RWPE2 (cell line): ENCODE data around the gene FBN3.
"Not testable (repeated sequence)": the region's sequence is repeated elsewhere in the genome, so short reads cannot be mapped to it uniquely, and the experiment has no call there.

Source experiments
- ATAC-seq: fragments of 200-7000 bp; cut with Tn5 transposase; 3 replicates; pipeline ENCODE4 v1.9.1; 2021; ENCODE audit warnings: low read depth
- DNase-seq: peaks from one replicate; pipeline ENCODE4 v3.0.0-alpha.2; 2020; ENCODE audit warnings: low spot score
- H3K27ac ChIP-seq: fragments of 450-650 bp; 2 replicates; pipeline ENCODE4 v1.5.1; 2017; ENCODE audit warnings: mild to moderate bottlenecking; ENCODE audit not compliant: poor library complexity, severe bottlenecking
- H3K27me3 ChIP-seq: fragments of 250-450 bp; sonication (Bioruptor Pico); 2 replicates; pipeline ENCODE4 v1.5.1; 2021; ENCODE audit warnings: mild to moderate bottlenecking, moderate library complexity; ENCODE audit not compliant: insufficient read depth, poor library complexity, severe bottlenecking
- H3K36me3 ChIP-seq: fragments of 250-450 bp; sonication (Bioruptor Pico); 2 replicates; pipeline ENCODE4 v1.5.1; 2020; ENCODE audit warnings: low read depth, mild to moderate bottlenecking, moderate library complexity
- H3K4me1 ChIP-seq: fragments of 250-450 bp; sonication (Bioruptor Pico); 2 replicates; pipeline ENCODE4 v1.5.1; 2021; ENCODE audit warnings: mild to moderate bottlenecking, moderate library complexity; ENCODE audit not compliant: insufficient read depth, poor library complexity, severe bottlenecking
- H3K4me3 ChIP-seq: fragments of 250-450 bp; sonication (Bioruptor Pico); 2 replicates; pipeline ENCODE4 v1.5.1; 2021; ENCODE audit warnings: mild to moderate bottlenecking, moderate library complexity; ENCODE audit not compliant: severe bottlenecking
- H3K9me3 ChIP-seq: fragments of 250-450 bp; sonication (Bioruptor Pico); 2 replicates; pipeline ENCODE4 v1.5.1; 2021; ENCODE audit warnings: mild to moderate bottlenecking, moderate library complexity; ENCODE audit not compliant: severe bottlenecking
- CTCF ChIP-seq: fragments of 450-650 bp; IDR thresholded peaks from one replicate; pipeline ENCODE4 v1.5.1; 2017; ENCODE audit warnings: mild to moderate bottlenecking, moderate library complexity; ENCODE audit not compliant: poor library complexity, severe bottlenecking

FBN3 gene

GRCh38 chr19:8034178-8034525, 115.2 kb downstream of the FBN3 start:
- H3K27ac ChIP-seq, result no peak overlapping the region
- H3K4me3 ChIP-seq, result no peak overlapping the region
- H3K27me3 ChIP-seq, result no peaks in the 10 kb centered on the region
- H3K4me1 ChIP-seq, result no peaks in the 10 kb centered on the region
- no peak for TF ChIP-seq CTCF
- H3K9me3 ChIP-seq, result no peaks in the 10 kb centered on the region
- H3K36me3 ChIP-seq, result no peaks in the 10 kb centered on the region
- ATAC-seq (no peak), DNase-seq (no peak)

DNA sequence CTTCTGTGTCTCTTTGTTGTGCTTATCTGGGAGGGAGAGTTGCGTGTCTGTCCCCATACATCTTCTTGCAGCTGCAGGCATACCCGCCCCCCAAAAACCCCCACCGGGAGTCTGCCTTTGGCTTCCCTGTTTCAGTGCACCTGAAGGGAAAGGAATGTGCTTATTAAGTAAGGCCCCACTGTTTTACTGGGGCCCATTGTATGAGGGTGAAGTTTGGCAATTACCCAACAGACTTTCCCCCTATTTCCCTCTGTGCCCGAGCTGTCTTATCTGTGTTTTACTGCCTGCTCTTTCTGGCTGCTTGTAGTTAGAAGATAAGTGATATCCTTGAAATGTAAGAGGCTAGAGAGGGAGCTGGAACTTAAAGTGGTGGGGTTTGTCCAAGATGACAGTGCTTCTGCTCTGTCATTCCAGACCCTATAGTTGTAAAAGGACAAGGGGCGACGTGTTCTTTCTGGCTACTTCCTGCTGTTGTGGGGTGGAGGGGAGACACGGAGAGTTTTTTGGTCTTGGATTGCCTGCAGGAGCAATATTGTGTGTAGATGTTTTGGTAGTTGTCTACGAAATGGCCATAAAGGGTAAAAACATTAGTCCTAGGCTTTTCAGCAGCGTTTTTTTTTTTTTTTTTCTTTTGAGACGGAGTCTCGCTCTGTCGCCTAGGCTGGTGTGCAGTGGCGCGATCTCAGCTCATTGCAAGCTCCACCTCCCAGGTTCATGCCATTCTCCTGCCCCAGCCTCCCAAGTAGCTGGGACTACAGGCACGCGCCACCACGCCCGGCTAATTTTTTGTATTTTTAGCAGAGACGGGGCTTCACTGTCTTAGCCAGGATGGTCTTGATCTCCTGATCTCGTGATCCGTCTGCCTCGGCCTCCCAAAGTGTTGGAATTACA, 115.9 kb downstream of the FBN3 start:
- H3K9me3 ChIP-seq, H3K4me3 ChIP-seq, H3K27me3 ChIP-seq, H3K27ac ChIP-seq, H3K36me3 ChIP-seq, ATAC-seq, DNase-seq, H3K4me1 ChIP-seq: not testable (repeated sequence)

- no peak overlapping the region for H3K4me3 ChIP-seq
- no peak overlapping the region for H3K27ac ChIP-seq
- no peaks in the 10 kb centered on the region for H3K27me3 ChIP-seq
- H3K4me1 ChIP-seq, result no peaks in the 10 kb centered on the region
- ATAC-seq (no peak), DNase-seq (no peak)
- H3K9me3 ChIP-seq, result no peaks in the 10 kb centered on the region
- H3K36me3 ChIP-seq, result no peaks in the 10 kb centered on the region
- no peak for TF ChIP-seq CTCF
These were observed 118.4 kb downstream of the FBN3 start for GRCh38 chr19:8030960-8031359.

- no peaks in the 10 kb centered on the region for H3K27me3 ChIP-seq
- no peak overlapping the region for H3K4me3 ChIP-seq
- TF ChIP-seq CTCF, result no peak
- no peaks in the 10 kb centered on the region for H3K9me3 ChIP-seq
- no peak overlapping the region for H3K27ac ChIP-seq
- DNase-seq, result no peak
- H3K4me1 ChIP-seq, result no peaks in the 10 kb centered on the region
- ATAC-seq, result no peak
- no peaks in the 10 kb centered on the region for H3K36me3 ChIP-seq
These were observed 120.4 kb downstream of the FBN3 start for GRCh38 chr19:8028951-8029491.

DNA sequence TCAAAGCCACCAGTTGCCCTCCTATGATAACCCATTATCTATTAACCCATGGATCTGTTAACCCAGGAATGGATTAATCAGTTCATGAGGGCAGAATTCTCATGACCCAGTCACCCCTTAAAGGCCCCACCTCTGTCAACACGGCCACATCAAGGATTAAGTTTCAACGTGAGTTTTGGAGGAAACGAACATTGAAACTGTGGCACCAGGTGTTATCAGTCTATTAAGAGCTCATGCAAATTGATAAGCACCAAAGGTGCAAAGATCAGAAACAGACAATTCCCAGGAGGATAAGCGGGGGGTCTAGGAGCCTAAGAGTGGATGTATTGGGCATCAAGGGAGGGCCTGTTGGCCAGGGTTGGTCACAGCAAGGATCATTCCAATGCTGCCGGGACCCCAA, 124.1 kb downstream of the FBN3 start:
- no peaks in the 10 kb centered on the region for H3K4me1 ChIP-seq
- no peaks in the 10 kb centered on the region for H3K9me3 ChIP-seq
- H3K36me3 ChIP-seq, result no peaks in the 10 kb centered on the region
- no peak overlapping the region for H3K4me3 ChIP-seq
- DNase-seq (no peak), ATAC-seq (no peak)
- H3K27ac ChIP-seq, result no peak overlapping the region
- no peak for TF ChIP-seq CTCF
- H3K27me3 ChIP-seq, result no peaks in the 10 kb centered on the region

DNA sequence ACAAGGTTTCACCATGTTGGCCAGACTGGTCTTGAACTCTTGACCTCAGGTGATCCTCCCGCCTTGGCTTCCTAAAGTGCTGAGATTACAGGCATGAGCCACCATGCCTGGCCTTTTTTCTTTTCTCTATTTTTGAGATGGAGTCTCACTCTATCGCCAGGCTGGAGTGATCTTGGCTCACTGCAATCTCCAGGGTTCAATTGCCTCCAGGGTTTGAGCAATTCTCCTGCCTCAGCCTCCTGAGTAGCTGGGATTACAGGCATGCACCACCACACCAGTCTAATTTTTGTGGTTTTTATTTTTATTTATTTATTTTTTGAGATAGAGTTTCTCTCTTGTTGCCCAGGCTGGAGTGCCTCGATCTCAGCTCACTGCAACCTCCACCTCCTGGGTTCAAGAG, 125.1 kb downstream of the FBN3 start:
- not testable (repeated sequence) for H3K27ac ChIP-seq, H3K4me1 ChIP-seq, ATAC-seq, H3K9me3 ChIP-seq, H3K36me3 ChIP-seq, DNase-seq, H3K27me3 ChIP-seq, H3K4me3 ChIP-seq
